Neutrophil (primary cell): ENCODE data around the gene NAA20.

Experiments used
- H3K27ac ChIP-seq: fragments of 200-600 bp; sonication (generic); 2 replicates; pipeline ENCODE4 v1.5.1; 2016; ENCODE audit warnings: mild to moderate bottlenecking, moderate library complexity
- H3K27me3 ChIP-seq: fragments of 200-600 bp; sonication (generic); 2 replicates; pipeline ENCODE4 v1.6.0; 2016; ENCODE audit warnings: mild to moderate bottlenecking
- H3K36me3 ChIP-seq: fragments of 200-600 bp; sonication (generic); 2 replicates; pipeline ENCODE4 v1.5.1; 2017
- H3K4me1 ChIP-seq, 2 experiments: fragments of 200-600 bp in 1 of 2; sonication (generic) in 1 of 2; 1 replicate in 1 of 2; 2 replicates in 1 of 2; pipeline versions ENCODE4 v1.5.1 to v1.6.1; 2013 to 2016; ENCODE audit warnings: low read depth in 1 of 2, low read length in 1 of 2, mild to moderate bottlenecking in 1 of 2, moderate library complexity in 1 of 2; ENCODE audit not compliant: control insufficient read depth in 1 of 2, insufficient read depth in 1 of 2
- H3K4me3 ChIP-seq, 2 experiments: fragments of 200-600 bp in 1 of 2; sonication (generic) in 1 of 2; 1 replicate in 1 of 2; 2 replicates in 1 of 2; pipeline ENCODE4 v1.5.1; 2013 to 2016; ENCODE audit warnings: low read depth in 1 of 2, low read length in 1 of 2, mild to moderate bottlenecking in 1 of 2, moderate library complexity in 1 of 2
- H3K9me3 ChIP-seq: fragments of 200-600 bp; sonication (generic); 2 replicates; pipeline ENCODE4 v1.5.1; 2016
- CTCF ChIP-seq: fragments of 200-600 bp; sonication (generic); IDR thresholded peaks from 2 replicates; pipeline ENCODE4 v1.5.1; 2016; ENCODE audit warnings: antibody characterized with exemption

Gene NAA20

GRCh38 chr20:20023395-20023794 lies 6.2 kb downstream of the NAA20 start:
- Histone ChIP-seq H3K4me3 (no peak overlapping the region), H3K9me3 (no peaks in the 10 kb centered on the region), H3K36me3 (peaks cover 26% of the 10 kb centered on the region), H3K27me3 (no peaks in the 10 kb centered on the region), H3K27ac (no peak overlapping the region), H3K4me1 (peaks cover 0 to 5% of the 10 kb centered on the region in 2 experiments)
- no peak for TF ChIP-seq CTCF

GRCh38 chr20:20024942-20025341 lies 7.8 kb downstream of the NAA20 start:
- TF ChIP-seq CTCF: no peak
- Histone ChIP-seq H3K4me3 (no peak overlapping the region), H3K27me3 (no peaks in the 10 kb centered on the region), H3K4me1 (peaks cover 0 to 5% of the 10 kb centered on the region in 2 experiments), H3K9me3 (no peaks in the 10 kb centered on the region), H3K27ac (no peak overlapping the region), H3K36me3 (peaks cover 34% of the 10 kb centered on the region)

GRCh38 chr20:20027284-20027683 lies 10.1 kb downstream of the NAA20 start:
- Histone ChIP-seq H3K27ac (no peak overlapping the region), H3K36me3 (peaks cover 56% of the 10 kb centered on the region)
- TF ChIP-seq CTCF: no peak

GRCh38 chr20:20031790-20032189 lies 14.6 kb downstream of the NAA20 start:
- H3K4me1 ChIP-seq: no peaks in the 10 kb centered on the region
- peaks cover 91% of the 10 kb centered on the region for H3K36me3 ChIP-seq
- H3K27ac ChIP-seq: no peak overlapping the region
- TF ChIP-seq CTCF: no peak
- H3K9me3 ChIP-seq: no peaks in the 10 kb centered on the region
- no peak overlapping the region for H3K4me3 ChIP-seq
- H3K27me3 ChIP-seq: no peaks in the 10 kb centered on the region

More at GRCh38 chr20:20027284-20027683, 10.1 kb downstream of the NAA20 start:
- no peak overlapping the region for H3K4me3 ChIP-seq
- H3K4me1 ChIP-seq: no peaks in the 10 kb centered on the region
- H3K27me3 ChIP-seq: no peaks in the 10 kb centered on the region
- H3K9me3 ChIP-seq: no peaks in the 10 kb centered on the region

- Histone ChIP-seq H3K4me3 (no peak overlapping the region), H3K27me3 (no peaks in the 10 kb centered on the region), H3K27ac (no peak overlapping the region), H3K36me3 (peaks cover 94% of the 10 kb centered on the region), H3K9me3 (peaks cover 4% of the 10 kb centered on the region), H3K4me1 (no peaks in the 10 kb centered on the region)
- TF ChIP-seq CTCF: no peak
Measured at GRCh38 chr20:20034486-20034885, 17.3 kb downstream of the NAA20 start.

GRCh38 chr20:20036756-20037155 lies 19.6 kb downstream of the NAA20 start:
- TF ChIP-seq CTCF: no peak
- H3K9me3 ChIP-seq: peaks cover 4% of the 10 kb centered on the region
- H3K4me3 ChIP-seq: no peak overlapping the region
- peaks cover 100% of the 10 kb centered on the region for H3K36me3 ChIP-seq
- no peaks in the 10 kb centered on the region for H3K4me1 ChIP-seq
- H3K27ac ChIP-seq: no peak overlapping the region
- H3K27me3 ChIP-seq: no peaks in the 10 kb centered on the region
